HG02642 (cell line): ENCODE measurements around the gene TSHZ2.

Source experiments
- ATAC-seq: cut with Tn5 transposase; IDR thresholded peaks from one replicate; pipeline ENCODE4 v1.9.1; 2021; ENCODE audit warnings: mild to moderate bottlenecking; ENCODE audit not compliant: unreplicated experiment, poor library complexity

The TSHZ2 gene

GRCh38 chr20:52994184-52994970 lies 22.2 kb downstream of the TSHZ2 start:
- ATAC-seq: no peak

DNA sequence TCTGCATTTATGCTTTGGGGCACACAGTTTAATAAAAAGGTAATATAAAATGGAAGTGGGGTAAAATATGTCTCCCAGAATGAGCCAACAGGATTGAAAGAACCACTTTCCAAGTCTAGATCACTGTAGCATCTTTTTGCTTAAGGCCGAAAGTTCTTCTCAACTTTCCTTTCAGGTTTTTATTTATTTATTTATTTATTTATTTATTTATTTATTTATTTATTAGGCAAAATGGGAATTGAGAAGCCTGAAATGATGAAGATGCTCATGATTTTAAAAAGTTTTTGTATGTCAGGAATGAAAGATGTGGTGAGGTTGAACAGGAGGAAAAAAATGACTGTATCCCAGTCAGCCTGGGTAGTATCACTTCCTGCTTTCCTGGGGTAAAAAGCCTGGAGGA lies 24.0 kb downstream of the TSHZ2 start:
- no peak for ATAC-seq

DNA sequence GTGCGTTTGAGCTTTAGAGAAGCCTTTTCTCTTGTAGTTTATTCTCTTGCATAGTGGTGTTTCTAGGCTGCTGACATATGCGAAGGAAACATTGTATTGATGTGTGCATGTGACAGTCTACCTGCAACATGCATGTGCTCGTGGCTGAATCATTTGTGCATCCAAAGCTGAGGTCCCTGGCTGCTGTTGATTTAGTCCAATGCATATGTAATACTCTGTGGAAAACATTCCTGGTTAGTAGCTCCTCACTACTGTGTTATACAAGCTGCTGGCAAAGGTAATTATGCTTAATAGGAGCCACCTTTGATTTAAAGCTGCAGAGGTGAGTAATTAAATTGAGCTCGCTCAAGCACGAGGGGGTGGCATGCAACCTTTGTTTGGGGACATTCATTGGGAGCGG lies 24.5 kb downstream of the TSHZ2 start:
- no peak for ATAC-seq

DNA sequence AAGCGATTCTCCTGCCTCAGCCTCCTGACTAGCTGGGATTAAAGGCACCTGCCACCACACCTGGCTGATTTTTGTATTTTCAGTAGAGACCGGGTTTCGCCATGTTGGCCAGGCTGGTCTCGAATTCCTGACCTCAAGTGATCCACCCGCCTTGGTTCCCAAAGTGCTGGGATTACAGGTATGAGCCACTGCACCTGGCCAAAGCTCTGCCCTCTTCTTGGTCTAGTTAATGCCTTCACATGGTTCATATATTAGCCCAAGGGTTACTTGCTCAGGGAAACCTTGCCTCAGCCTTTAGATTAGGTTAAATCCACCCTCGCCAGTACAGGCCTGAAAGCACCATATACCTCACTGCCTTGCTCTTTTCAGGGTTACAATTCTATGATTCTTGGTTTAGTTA lies 26.1 kb downstream of the TSHZ2 start:
- no peak for ATAC-seq

DNA sequence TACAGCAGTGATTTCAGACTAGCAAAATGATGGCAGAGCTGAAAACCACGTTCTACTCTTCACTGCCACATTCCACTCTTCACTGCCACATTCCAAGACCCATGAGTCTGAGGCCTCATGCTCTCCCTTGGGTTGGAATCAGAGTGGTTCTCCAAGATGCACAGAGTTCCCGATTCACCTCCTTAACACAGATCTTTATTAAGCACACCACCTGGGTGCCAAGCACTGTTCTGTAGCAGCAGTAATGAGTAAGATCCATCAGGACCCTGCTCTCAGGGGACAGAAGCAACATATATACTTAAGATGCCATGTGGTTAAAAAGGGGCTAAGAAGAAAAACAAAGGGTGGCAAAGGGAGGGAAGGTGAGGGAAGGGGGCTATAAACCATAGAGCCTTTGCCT lies 26.9 kb downstream of the TSHZ2 start:
- ATAC-seq: no peak

DNA sequence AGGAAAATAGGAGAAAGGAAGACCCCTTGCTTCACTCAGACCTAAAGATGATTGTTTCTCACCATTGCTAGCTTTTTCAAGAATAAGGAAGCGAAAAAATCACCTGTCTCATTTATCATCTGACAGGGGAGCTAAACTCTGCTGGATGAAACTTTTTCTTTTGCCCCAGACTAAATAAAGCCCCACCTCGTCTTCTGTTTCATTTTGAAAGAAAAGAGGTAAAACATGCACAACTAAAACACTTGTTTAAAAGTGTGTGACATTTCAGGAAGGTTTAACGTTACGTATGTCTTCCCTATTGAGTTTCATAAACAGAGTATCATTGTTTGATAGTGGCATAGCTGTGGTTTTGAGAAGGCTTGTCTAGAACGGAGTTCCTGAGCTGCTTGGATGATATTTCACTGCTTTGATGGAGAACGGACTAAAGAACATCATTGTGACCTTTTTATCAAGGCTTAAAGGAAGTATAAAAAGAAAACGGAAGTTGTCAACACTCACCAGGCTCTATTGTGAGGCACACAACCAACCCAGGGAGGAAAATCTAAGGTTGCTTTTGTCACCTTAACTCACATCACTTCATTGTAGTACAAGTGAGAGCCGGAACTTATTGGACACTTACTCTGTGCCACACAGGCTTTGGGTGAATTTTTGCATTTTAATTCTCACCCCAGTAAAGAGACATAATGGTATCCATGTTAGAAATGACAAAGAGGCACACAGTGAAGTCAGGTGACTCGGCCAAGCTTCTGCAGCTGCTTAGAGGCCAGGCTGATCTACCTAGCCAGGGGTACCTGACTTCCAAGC lies 29.5 kb downstream of the TSHZ2 start:
- peak; percentile 53 for ATAC-seq

- ATAC-seq: no peak
These were observed 30.6 kb downstream of the TSHZ2 start for GRCh38 chr20:53002786-53003185.

DNA sequence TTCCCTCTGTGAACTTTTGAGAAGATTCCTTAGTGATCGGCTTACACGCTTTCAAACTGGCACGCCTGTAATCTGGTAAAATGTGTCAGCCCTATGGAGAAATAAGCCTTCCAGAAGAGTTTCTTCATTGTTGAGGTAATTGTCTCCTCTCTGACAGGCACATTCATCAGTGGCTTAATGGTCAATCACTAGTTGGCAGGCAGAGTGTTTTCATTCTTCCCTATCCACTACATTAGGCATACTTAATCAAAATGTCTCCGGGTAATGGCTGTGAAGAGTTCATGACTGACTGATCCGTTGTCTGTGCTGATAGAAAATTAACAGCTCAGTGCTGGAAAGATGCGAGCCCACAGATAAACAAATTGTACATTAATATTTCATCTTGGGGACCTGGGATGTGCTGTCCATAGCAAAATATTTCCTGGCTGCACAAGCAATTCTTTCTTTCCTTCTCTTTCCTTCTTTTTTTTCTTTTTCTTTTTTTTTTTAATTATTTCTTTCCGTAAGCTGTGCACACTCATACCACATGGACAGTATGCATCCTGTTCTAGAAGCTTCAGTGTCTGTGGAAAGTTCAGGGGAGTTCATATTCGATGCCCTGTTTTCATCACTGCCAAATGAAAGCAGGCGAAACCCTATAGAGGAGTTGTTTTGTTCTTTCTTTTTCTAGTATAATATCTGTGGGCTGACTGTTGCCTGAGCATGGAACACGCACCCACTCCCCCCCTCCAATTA lies 31.4 kb downstream of the TSHZ2 start:
- no peak for ATAC-seq

GRCh38 chr20:53004267-53004813 lies 32.2 kb downstream of the TSHZ2 start:
- no peak for ATAC-seq

- no peak for ATAC-seq
These were observed 38.0 kb downstream of the TSHZ2 start for GRCh38 chr20:53009979-53010735.

DNA sequence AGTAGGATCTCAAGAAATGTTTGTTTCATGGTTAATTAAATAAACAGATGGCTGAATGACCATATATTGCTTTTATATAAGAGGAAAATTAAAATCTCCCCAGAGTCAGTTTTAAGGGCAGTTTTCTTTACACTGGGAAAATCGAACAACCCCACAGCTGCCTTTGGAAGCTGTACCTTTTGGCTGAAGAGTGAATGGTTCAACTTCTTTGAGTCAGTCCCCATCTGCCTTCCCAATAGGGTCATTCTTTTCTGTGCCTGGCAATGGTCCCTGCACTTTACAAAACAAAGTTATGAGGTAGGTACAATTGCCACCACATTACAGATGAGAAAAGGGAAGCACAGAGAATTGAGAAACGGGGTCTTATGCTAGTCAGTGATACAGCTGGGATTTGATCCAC lies 39.5 kb downstream of the TSHZ2 start:
- ATAC-seq: no peak

DNA sequence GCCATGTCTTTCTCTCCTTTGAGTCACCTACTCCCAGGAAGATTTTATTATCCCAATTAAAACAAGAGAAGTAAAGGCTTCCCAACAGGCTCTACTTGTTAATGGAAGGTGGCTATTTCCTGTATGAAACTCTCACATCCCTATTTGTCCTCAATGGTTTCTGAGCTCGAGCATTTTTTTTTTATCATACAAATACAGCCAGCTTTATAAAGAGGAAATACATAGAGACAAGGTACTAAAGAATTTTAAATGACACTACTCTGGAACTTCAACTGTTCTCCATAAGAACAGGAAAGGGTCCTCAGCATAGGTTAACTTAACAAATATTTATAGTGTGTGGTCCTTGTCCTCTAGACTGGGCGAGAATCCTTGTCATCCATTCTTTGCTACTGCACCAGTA lies 41.0 kb downstream of the TSHZ2 start:
- no peak for ATAC-seq

- ATAC-seq: no peak
These were observed 41.7 kb downstream of the TSHZ2 start for GRCh38 chr20:53013847-53014246.

DNA sequence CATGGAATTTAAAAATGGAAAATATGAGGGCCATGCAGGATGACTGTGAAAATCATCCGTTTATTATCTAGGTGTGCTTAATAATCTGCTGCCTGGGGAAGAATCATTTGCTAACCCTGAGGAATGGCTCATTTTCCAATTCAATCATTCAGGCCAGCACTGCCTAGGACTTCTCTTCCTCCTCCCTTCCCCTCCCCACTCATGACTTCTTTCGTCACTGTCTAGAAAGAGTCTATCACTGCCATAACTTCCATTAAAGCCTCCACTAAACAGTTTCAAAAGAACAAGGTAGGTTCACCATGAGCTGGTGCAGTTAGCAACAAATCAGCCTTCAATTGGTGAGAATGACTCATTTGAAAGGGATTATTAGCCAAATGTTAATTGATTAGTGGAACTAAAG lies 43.9 kb downstream of the TSHZ2 start:
- no peak for ATAC-seq

GRCh38 chr20:53016534-53017042 lies 44.4 kb downstream of the TSHZ2 start:
- ATAC-seq: no peak

DNA sequence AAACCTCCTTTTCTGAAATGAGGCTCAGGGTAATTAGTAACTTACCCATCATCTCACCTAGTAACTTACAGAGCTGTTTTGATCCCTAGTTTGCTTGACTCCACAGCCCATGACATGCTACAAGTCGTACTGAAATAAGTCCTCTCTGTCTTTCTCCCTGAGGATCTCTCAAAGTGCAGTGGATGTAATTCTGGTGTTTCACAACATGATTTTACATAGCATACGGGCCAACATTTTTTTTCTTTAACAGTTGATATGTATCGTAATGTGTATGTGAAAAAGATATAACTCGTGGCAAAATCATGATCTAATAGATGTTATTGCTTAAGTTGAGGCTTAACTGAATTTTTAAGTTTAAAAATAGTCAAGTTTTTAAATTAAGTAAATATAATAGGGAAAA lies 45.0 kb downstream of the TSHZ2 start:
- no peak for ATAC-seq

- no peak for ATAC-seq
These were observed 47.3 kb downstream of the TSHZ2 start for GRCh38 chr20:53019464-53019863.

DNA sequence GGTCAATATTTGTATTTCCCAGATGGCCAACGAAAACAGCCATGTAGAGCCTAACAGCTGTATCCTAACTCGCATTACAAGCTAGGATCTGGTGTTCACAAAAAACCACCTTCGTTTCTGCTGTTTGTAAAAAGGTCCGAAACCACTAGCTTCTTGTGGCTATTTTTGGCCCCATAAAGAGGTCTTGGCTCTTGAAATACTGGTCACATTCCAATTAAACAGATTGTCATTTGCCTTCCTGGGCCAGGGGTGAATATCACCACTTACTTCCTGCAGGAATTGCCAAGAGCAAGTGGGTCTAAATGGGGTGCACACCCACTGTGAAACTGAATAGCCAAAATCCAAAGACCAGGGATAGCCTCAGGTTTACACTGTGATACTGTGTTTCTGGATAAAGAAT lies 48.2 kb downstream of the TSHZ2 start:
- no peak for ATAC-seq

DNA sequence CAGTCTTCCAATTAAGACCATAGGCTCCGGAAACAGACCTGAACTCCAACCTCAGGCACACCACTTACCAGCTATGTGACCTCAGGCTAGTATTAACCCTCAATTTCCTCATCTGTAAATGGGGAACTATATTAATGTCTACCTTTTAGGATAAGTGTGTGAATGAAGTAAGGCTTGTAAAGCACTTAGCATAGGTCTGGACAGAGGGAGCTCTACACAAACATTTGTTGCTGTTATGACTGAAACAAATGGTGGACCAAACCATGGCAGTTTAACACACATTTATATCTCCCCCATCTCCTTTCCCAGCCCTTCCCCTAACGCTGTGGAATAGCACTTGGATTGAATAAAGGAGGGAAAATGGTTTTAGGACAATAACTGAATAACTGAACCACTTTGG lies 48.7 kb downstream of the TSHZ2 start:
- no peak for ATAC-seq

GRCh38 chr20:53021934-53022333 lies 49.8 kb downstream of the TSHZ2 start:
- ATAC-seq: no peak
